IPS-NIHi11 (cell line): ENCODE measurements around the gene FAM131B.

Source experiments
- DNase-seq: peaks from one replicate; pipeline ENCODE4 v3.0.0; 2012; ENCODE audit warnings: mixed read lengths, low spot score

The FAM131B gene

GRCh38 chr7:143359771-143360353 is 2.7 kb downstream of the FAM131B start:
- DNase-seq = no peak

DNA sequence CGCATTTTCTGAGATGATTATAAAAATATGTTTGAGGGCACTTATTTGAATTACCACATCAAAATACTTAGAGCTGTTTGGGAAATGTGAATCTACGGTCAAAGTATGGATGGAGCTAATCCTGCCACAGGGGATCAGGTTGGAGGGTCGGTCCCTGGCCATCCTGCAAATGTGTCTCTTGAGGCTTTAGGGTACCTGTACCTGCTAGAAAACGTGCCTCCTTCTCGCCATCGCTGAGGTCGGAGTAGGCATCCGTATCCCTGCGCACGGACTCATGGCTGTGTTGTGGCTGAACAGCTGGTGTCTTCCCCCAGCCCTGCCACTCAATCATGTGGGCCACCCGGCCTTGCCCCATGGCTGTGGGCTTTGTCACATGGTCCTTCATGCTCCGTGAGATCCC is 3.9 kb downstream of the FAM131B start:
- DNase-seq = no peak

DNA sequence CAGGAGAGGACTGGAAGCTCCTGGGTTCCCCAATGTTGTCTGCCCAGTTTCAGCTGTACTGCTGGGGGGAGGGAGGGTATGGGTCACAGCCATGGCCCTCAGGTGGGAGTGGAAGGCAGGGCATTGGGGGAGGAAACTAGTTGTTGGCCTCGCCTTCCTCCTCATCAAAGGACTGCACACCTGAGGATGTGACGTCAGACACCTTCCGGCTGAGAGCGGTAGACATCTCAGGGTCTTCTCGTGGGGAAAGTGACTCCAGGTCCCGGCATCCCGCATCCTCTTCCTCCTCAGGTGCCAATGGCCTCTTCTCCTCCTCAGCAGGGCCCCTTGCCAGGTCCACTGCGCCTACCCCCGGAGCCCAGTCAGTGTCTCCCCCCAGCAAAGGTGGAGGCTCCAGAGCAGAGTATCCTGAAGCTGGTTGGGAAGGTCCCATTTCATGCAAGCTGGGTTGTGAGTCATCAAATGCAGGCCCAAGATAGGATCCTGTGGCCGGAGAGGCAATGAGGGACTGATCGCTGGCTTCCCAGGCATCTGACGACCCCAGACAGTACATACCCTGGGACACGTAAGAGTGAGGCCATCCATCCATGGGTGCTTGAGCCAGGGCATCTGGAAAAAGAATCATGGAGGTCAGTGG is 6.0 kb downstream of the FAM131B start:
- no peak for DNase-seq

- DNase-seq = peak; percentile 44
Observed at GRCh38 chr7:143355450-143356385, 6.8 kb downstream of the FAM131B start.

DNA sequence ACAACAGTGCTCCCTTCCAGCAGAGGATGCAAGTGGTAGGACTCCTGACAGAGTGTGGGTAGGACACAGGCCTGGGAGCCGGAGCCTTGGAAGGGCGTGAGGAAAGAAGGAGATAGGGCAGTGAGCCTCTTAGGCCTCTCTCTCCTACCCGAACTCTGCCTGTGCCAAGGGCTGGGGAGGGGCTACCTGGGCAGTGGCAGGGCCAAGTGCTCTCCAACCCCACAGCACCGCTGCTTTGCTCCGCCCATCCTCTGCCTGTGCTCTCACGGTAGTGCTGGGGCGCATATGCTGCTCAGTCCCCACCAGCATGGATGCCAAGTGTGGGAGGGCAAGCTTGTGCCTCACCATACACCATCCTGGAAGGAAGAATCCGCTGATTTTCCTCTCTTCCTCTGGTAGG is 7.5 kb downstream of the FAM131B start:
- DNase-seq = no peak

GRCh38 chr7:143354376-143354775 is 8.1 kb downstream of the FAM131B start:
- DNase-seq = no peak

GRCh38 chr7:143352531-143353002 is 9.9 kb downstream of the FAM131B start:
- no peak for DNase-seq

DNA sequence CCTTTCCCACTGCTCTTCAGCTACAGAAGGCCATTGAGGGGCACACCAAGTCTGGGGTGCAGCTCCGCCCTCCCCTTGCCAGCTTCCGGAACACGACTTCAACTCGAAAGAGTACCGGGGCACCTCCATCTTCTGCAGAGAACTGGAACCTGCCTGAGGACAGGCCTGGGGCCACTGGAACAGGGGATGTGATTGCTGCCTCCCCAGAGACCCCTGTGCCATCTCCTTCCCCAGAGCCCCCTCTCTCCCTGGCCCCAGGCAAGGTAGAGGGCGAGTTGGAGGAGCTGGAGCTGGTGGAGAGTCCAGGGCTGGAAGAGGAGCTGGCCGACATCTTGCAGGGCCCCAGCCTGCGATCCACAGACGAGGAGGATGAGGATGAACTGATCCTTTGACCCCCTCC is 10.9 kb downstream of the FAM131B start:
- DNase-seq = no peak

GRCh38 chr7:143351060-143351459 is 11.5 kb downstream of the FAM131B start:
- DNase-seq = no peak

DNA sequence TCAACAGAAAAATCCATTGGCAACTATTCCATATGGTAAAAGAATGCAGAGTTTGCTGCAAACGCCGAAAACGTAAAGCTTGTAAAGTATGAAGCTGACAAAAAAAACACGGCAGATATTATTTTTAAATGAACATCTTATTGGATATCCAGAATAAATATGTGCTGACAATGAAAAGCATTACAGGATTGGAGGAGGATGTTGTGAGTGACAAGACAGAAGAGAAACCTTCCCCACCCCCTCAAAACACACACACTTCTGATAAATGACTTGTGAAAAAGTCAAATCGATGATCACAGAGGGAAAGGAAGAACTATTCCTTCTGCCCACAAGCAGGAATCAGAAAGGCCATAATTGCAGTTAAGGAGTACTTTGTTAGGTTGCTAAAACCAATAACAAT is 14.6 kb downstream of the FAM131B start:
- no peak for DNase-seq

GRCh38 chr7:143346018-143346417 is 16.5 kb downstream of the FAM131B start:
- no peak for DNase-seq

GRCh38 chr7:143345428-143345900 is 17.0 kb downstream of the FAM131B start:
- peak; percentile 83 for DNase-seq

GRCh38 chr7:143343596-143343995 is 18.9 kb downstream of the FAM131B start:
- no peak for DNase-seq

GRCh38 chr7:143341842-143342241 is 20.7 kb downstream of the FAM131B start:
- DNase-seq = no peak

- no peak for DNase-seq
Observed at GRCh38 chr7:143337216-143337615, 25.3 kb downstream of the FAM131B start.

DNA sequence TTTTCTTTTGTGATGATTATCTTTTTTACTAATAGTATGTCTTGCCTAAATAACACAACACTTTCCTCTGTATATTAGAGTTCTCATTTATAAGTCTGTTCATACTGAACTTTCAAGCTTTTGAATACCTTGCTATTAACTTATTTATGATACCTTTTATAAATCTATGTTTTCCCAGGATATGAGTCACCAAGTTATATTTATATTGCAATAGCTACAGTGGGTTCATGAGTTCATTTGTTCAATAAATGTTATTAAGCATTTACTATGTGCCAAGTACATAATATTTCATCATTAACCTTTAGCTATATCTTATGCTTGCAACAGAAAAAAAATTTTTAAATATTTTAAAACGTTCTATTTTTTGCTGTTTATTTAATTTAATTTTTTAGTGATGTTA is 28.3 kb downstream of the FAM131B start:
- no peak for DNase-seq

GRCh38 chr7:143331179-143331801 is 31.2 kb downstream of the FAM131B start:
- DNase-seq = no peak

GRCh38 chr7:143329471-143330170 is 32.9 kb downstream of the FAM131B start:
- no peak for DNase-seq

DNA sequence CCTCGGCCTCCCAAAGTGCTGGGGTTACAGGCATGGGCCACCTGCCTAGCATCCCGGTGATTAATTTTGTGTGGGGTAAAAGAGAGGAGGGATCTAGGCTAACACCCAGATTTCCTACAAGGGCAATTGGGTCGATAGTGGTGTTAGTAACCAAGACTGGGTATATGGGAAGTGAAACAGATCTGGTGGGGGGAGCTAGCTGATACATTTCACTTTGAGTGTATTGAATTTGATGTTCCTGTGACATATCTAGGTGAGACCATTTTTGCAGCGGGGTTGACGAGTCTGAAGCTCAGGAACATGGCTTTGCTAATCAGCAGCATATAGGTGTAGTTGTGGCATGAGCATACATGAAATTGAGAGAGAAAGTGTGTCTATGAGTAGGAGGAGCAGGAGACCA is 34.6 kb downstream of the FAM131B start:
- DNase-seq = no peak

DNA sequence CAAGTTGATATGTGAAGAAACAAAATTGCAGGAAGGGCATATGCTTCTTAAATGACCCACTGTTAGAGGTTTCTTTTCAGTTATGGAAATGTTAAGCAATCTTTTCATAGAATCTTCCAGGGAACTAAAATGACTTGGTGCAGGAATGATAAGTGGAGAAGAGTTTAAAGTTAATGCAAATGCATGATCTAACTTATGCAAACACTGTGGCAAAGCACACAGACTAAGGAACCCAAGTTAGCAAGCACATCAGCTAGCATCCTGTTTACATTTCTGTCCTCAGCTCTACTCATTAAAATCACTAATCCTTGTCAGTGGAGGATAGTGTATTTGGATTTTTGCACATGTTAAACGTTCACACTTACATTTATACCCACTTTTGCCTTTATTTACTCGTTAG is 37.3 kb downstream of the FAM131B start:
- no peak for DNase-seq

DNA sequence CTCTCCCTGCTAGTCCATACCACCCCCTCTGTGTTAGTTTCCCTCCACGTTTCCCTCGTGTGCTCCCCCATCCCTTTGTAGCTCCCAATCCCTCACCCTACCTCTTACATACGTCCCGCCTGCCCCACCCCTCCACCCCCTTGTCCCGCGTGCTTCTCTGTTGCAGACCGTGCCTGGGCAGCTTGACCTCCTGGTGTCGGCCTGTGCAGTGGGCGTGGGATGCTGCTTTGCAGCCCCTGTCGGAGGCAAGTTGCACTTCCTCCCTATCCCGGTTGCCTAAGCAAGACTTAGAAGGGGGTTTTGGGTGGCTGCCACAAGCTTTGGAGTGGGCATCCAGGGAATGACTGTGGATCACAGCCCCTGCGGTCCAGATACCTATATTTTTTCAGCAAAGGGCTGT is 38.9 kb downstream of the FAM131B start:
- no peak for DNase-seq
